ENCODE data around the gene MAD1L1. TPM values are rescaled to one million over a fixed set of nuclear protein-coding genes. Genes with fewer than 3 reads are reported as not detected.

The MAD1L1 gene
- total RNA-seq, 1 experiment from 2014 or later: 46.7 TPM

- POLR2A ChIA-PET (ENCODE audit: low non-redundant PET): no interaction called here
- no peak for DNase-seq (ENCODE audit: low spot score)
- no peak for TF ChIP-seq EZH2 (IDR thresholded peaks at IDR 0.05; ENCODE audit: borderline replicate concordance, low read depth, low read length, poor library complexity, severe bottlenecking)
- no peak for TF ChIP-seq CTCF (conservative IDR thresholded peaks at IDR 0.05; ENCODE audit: low read depth, low read length)
These were observed 13.3 kb upstream of the MAD1L1 start for GRCh38 chr7:2245883-2246675.

GRCh38 chr7:2244404-2244995 lies 11.8 kb upstream of the MAD1L1 start:
- intact Hi-C loops (cut with micrococcal nuclease; ENCODE audit: unreplicated experiment): no loop called here
- peaks cover 5% of the 10 kb centered on the region for H3K36me3 ChIP-seq (ENCODE audit: insufficient read depth, low read length, poor library complexity, severe bottlenecking)
- DNase-seq (ENCODE audit: low spot score): no peak
- H3K27ac ChIP-seq (ENCODE audit: low read depth, low read length, poor library complexity, severe bottlenecking): no peak overlapping the region
- H3K4me3 ChIP-seq (ENCODE audit: low read depth, low read length, poor library complexity, severe bottlenecking): no peak overlapping the region
- no peaks in the 10 kb centered on the region for H3K27me3 ChIP-seq (replicated peaks; ENCODE audit: insufficient read depth, low read depth, low read length, poor library complexity)
- ChIA-PET CTCF (no interaction called here), POLR2A (ENCODE audit: low non-redundant PET) (no interaction called here)
- TF ChIP-seq EZH2 (IDR thresholded peaks at IDR 0.05; ENCODE audit: borderline replicate concordance, low read depth, low read length, poor library complexity, severe bottlenecking) (no peak), CTCF (conservative IDR thresholded peaks at IDR 0.05; ENCODE audit: low read depth, low read length) (no peak)
- BruUV-seq (replicated peaks): no TSS peak
- H3K4me1 ChIP-seq (ENCODE audit: insufficient read depth, low read length, poor library complexity, severe bottlenecking): peaks cover 19% of the 10 kb centered on the region
- no peaks in the 10 kb centered on the region for H3K9me3 ChIP-seq (ENCODE audit: low read depth, low read length, poor library complexity, severe bottlenecking)

More at GRCh38 chr7:2245883-2246675, 13.3 kb upstream of the MAD1L1 start:
- no peak overlapping the region for H3K27ac ChIP-seq (ENCODE audit: low read depth, low read length, poor library complexity, severe bottlenecking)
- peaks cover 2% of the 10 kb centered on the region for H3K36me3 ChIP-seq (ENCODE audit: insufficient read depth, low read length, poor library complexity, severe bottlenecking)
- CTCF ChIA-PET: interaction anchor here (0.6 kb wide), 1 partner anchor 108 kb away, joined by 3 read pairs; no protein-coding TSS in a partner anchor
- no TSS peak for BruUV-seq (replicated peaks)
- peaks cover 13% of the 10 kb centered on the region for H3K4me1 ChIP-seq (ENCODE audit: insufficient read depth, low read length, poor library complexity, severe bottlenecking)
- H3K27me3 ChIP-seq (replicated peaks; ENCODE audit: insufficient read depth, low read depth, low read length, poor library complexity): no peaks in the 10 kb centered on the region
- intact Hi-C loops (cut with micrococcal nuclease; ENCODE audit: unreplicated experiment): loop anchor here (5.0 kb wide), 1 partner anchor 101 kb away; no protein-coding TSS in a partner anchor
- H3K9me3 ChIP-seq (ENCODE audit: low read depth, low read length, poor library complexity, severe bottlenecking): no peaks in the 10 kb centered on the region
- no peak overlapping the region for H3K4me3 ChIP-seq (ENCODE audit: low read depth, low read length, poor library complexity, severe bottlenecking)

GRCh38 chr7:2243458-2243857 lies 10.7 kb upstream of the MAD1L1 start:
- BruUV-seq (replicated peaks): no TSS peak
- CTCF ChIA-PET: no interaction called here
- Histone ChIP-seq H3K4me3 (ENCODE audit: low read depth, low read length, poor library complexity, severe bottlenecking) (no peak overlapping the region), H3K36me3 (ENCODE audit: insufficient read depth, low read length, poor library complexity, severe bottlenecking) (peaks cover 13% of the 10 kb centered on the region), H3K27ac (ENCODE audit: low read depth, low read length, poor library complexity, severe bottlenecking) (no peak overlapping the region), H3K27me3 (replicated peaks; ENCODE audit: insufficient read depth, low read depth, low read length, poor library complexity) (no peaks in the 10 kb centered on the region), H3K9me3 (ENCODE audit: low read depth, low read length, poor library complexity, severe bottlenecking) (no peaks in the 10 kb centered on the region), H3K4me1 (ENCODE audit: insufficient read depth, low read length, poor library complexity, severe bottlenecking) (peaks cover 19% of the 10 kb centered on the region)
- TF ChIP-seq CTCF (conservative IDR thresholded peaks at IDR 0.05; ENCODE audit: low read depth, low read length) (no peak), EZH2 (IDR thresholded peaks at IDR 0.05; ENCODE audit: borderline replicate concordance, low read depth, low read length, poor library complexity, severe bottlenecking) (no peak)
- DNase-seq (ENCODE audit: low spot score): no peak
- intact Hi-C loops (cut with micrococcal nuclease; ENCODE audit: unreplicated experiment): no loop called here
- POLR2A ChIA-PET (ENCODE audit: low non-redundant PET): no interaction called here
